Loucy (cell line): ENCODE measurements around the gene NKG7.

Experiments used
- CTCF ChIP-seq: fragments of 200-600 bp; sonication (generic); conservative IDR thresholded peaks from 2 replicates; pipeline ENCODE4 v1.5.1; 2014; ENCODE audit warnings: mild to moderate bottlenecking, antibody characterized with exemption, low read length
- EZH2phosphoT487 ChIP-seq: fragments of 200-600 bp; IDR thresholded peaks from 2 replicates; pipeline ENCODE4 v1.6.1; 2018; ENCODE audit warnings: antibody characterized with exemption, mild to moderate bottlenecking, moderate library complexity, borderline replicate concordance

GRCh38 chr19:51370230-51370629 is 2.2 kb downstream of the NKG7 start:
- TF ChIP-seq CTCF (no peak), EZH2phosphoT487 (no peak)
